DND-41 (cell line): ENCODE results near the gene DHCR7.

Experiments
- ATAC-seq: fragments of 200-7000 bp; cut with Tn5 transposase; 3 replicates; pipeline ENCODE4 v1.9.1; 2021; ENCODE audit warnings: low read depth; ENCODE audit not compliant: insufficient read depth
- DNase-seq: peaks from one replicate; pipeline ENCODE4 v3.0.0-alpha.2; 2020
- H2AFZ ChIP-seq: 2 replicates; pipeline ENCODE4 v1.6.0; 2012; ENCODE audit warnings: low read depth, low read length
- H3K27ac ChIP-seq: 2 replicates; pipeline ENCODE4 v1.5.1; 2012; ENCODE audit warnings: low read length, inconsistent platforms
- H3K27me3 ChIP-seq: fragments of 200-600 bp; sonication (generic); 2 replicates; pipeline ENCODE4 v1.6.0; 2012; ENCODE audit warnings: low read length, mild to moderate bottlenecking, inconsistent platforms; ENCODE audit not compliant: insufficient read depth, poor library complexity
- H3K36me3 ChIP-seq: 2 replicates; pipeline ENCODE4 v1.5.1; 2012; ENCODE audit warnings: low read length, inconsistent platforms; ENCODE audit not compliant: insufficient read depth
- H3K4me1 ChIP-seq: 2 replicates; pipeline ENCODE4 v1.5.1; 2012; ENCODE audit warnings: mild to moderate bottlenecking, low read length; ENCODE audit not compliant: insufficient read depth
- H3K4me2 ChIP-seq: 2 replicates; pipeline ENCODE4 v1.6.0; 2012; ENCODE audit warnings: mild to moderate bottlenecking, moderate library complexity, low read length, inconsistent platforms; ENCODE audit not compliant: insufficient read depth
- H3K4me3 ChIP-seq, 2 experiments: fragments of 200-600 bp in 1 of 2; shearing (Covaris generic) in 1 of 2; 2 replicates each; pipeline ENCODE4 v1.5.1; 2012 to 2016; ENCODE audit warnings: inconsistent platforms in 2 of 2, low read length in 2 of 2, mild to moderate bottlenecking in 2 of 2, low read depth in 1 of 2, moderate library complexity in 1 of 2
- H3K79me2 ChIP-seq: 2 replicates; pipeline ENCODE4 v1.6.0; 2012; ENCODE audit warnings: low read length, inconsistent platforms; ENCODE audit not compliant: insufficient read depth
- H3K9ac ChIP-seq: 2 replicates; pipeline ENCODE4 v1.6.0; 2012; ENCODE audit warnings: low read depth, mild to moderate bottlenecking, inconsistent platforms, low read length, moderate library complexity
- H3K9me3 ChIP-seq: 2 replicates; pipeline ENCODE4 v1.5.1; 2012; ENCODE audit warnings: low read length, moderate library complexity, mild to moderate bottlenecking, inconsistent platforms; ENCODE audit not compliant: insufficient read depth, severe bottlenecking
- H4K20me1 ChIP-seq: 2 replicates; pipeline ENCODE4 v1.6.0; 2012; ENCODE audit warnings: low read length; ENCODE audit not compliant: insufficient read depth
- CTCF ChIP-seq: IDR thresholded peaks from 2 replicates; pipeline ENCODE4 v1.5.1; 2012; ENCODE audit warnings: borderline replicate concordance, low read length, moderate library complexity, mild to moderate bottlenecking; ENCODE audit not compliant: poor library complexity, severe bottlenecking; ENCODE audit errors: extremely low read depth
- EZH2 ChIP-seq: IDR thresholded peaks from 3 replicates; pipeline ENCODE4 v1.6.1; 2012; ENCODE audit warnings: borderline replicate concordance, low read depth, mild to moderate bottlenecking, moderate library complexity, low read length, inconsistent platforms; ENCODE audit not compliant: severe bottlenecking

Gene DHCR7

DNA sequence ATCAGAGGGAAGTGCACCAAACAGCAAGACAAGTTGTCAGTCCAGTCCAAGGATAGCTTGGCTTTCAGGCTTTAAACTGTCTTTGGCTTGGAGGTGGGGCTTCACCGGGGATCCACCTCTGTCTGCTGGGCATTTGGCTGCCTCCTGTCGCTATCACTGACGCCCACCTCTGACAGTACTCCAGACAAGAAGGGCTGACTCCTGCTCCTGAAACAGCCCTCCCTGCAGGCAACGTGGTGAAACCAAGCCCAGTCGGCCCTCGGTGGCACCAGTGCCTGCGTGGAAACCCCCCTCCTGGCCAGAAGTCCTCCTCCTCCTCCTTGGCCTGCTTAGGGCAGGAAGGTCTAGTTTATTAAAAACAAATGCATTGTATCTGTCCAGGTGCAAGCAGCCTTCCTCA, 16.9 kb downstream of the DHCR7 start:
- Histone ChIP-seq H3K9ac (no peak overlapping the region), H3K4me2 (no peak overlapping the region), H3K4me3 (no peak overlapping the region), H3K79me2 (no peaks in the 10 kb centered on the region), H2AFZ (no peak overlapping the region), H3K27ac (no peak overlapping the region), H3K9me3 (no peaks in the 10 kb centered on the region), H3K27me3 (no peaks in the 10 kb centered on the region), H3K36me3 (peaks cover 18% of the 10 kb centered on the region), H3K4me1 (no peaks in the 10 kb centered on the region), H4K20me1 (peaks cover 11% of the 10 kb centered on the region)
- no peak for DNase-seq
- ATAC-seq: no peak
- TF ChIP-seq CTCF: no peak
- TF ChIP-seq EZH2: no peak

GRCh38 chr11:71430166-71430565, 18.0 kb downstream of the DHCR7 start:
- Histone ChIP-seq H3K9me3 (no peaks in the 10 kb centered on the region), H3K36me3 (peaks cover 7% of the 10 kb centered on the region), H4K20me1 (peaks cover 5% of the 10 kb centered on the region), H3K4me1 (no peaks in the 10 kb centered on the region), H3K79me2 (no peaks in the 10 kb centered on the region), H2AFZ (no peak overlapping the region), H3K4me3 (no peak overlapping the region), H3K9ac (no peak overlapping the region), H3K27me3 (no peaks in the 10 kb centered on the region), H3K4me2 (no peak overlapping the region), H3K27ac (no peak overlapping the region)
- ATAC-seq (no peak), DNase-seq (no peak)
- no peak for TF ChIP-seq EZH2
- TF ChIP-seq CTCF: no peak

DNA sequence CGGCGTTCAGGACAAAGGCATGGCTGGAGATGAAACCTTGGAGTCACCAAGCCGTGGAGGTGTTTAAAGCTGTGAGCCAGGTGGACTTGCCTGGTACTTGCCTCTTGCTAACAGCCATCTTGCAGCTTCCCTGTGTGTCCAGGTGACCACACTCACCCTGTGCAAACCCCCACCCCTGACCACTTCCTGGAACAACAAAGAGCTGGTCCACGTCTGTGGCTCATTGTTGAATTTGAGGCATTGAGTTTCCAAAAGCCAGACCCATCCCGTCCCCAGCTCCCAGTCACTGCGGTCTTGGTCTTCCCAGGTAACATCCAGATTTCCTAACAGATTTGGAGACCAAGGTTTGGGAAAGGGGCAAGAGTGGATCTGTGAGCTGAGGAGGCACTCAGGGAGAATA, 18.5 kb downstream of the DHCR7 start:
- ATAC-seq (no peak), DNase-seq (no peak)
- Histone ChIP-seq H2AFZ (no peak overlapping the region), H3K27me3 (no peaks in the 10 kb centered on the region), H3K4me3 (no peak overlapping the region), H3K4me1 (no peaks in the 10 kb centered on the region), H3K27ac (no peak overlapping the region), H3K36me3 (peaks cover 3% of the 10 kb centered on the region; the same call in 1 of the 2 replicates), H3K79me2 (no peaks in the 10 kb centered on the region), H3K9ac (no peak overlapping the region), H4K20me1 (peaks cover 3% of the 10 kb centered on the region; the same call in 1 of the 2 replicates), H3K4me2 (no peak overlapping the region), H3K9me3 (no peaks in the 10 kb centered on the region)
- TF ChIP-seq CTCF: no peak
- TF ChIP-seq EZH2: no peak

DNA sequence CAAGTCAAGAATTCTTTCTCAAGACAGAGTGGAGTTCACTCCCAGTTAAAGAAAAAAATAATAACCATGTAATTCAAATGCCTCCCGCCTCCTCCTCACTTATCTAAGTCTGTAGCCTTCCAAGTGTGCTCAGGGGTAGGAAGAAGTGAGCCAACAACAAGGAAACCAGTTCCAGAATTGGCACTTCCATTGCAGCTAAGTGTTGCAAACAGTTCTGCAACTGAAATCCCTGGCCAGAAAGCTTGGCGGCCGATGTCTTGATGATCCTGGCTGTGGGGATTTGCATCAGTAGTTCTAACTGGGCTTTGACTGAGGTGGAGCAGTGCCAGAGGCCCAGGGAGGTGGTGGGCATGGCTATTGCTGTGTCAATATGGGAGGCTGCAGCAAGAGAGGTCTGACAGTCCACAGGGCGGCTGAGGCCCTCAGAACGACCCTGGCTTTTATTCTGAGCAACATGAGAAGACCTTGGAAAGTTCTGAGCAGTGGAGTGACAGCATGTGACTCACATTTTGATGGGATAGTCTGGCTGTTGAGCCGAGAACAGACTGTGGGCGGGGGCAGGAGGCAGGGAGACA, 19.2 kb downstream of the DHCR7 start:
- no peak overlapping the region for H3K9ac ChIP-seq

More for the DNA sequence above, 19.2 kb downstream of the DHCR7 start:
- Histone ChIP-seq H3K27me3 (no peaks in the 10 kb centered on the region), H2AFZ (no peak overlapping the region), H3K27ac (no peak overlapping the region), H3K4me2 (no peak overlapping the region), H3K9me3 (no peaks in the 10 kb centered on the region), H4K20me1 (peaks cover 3% of the 10 kb centered on the region; the same call in 1 of the 2 replicates), H3K36me3 (no peaks in the 10 kb centered on the region), H3K79me2 (no peaks in the 10 kb centered on the region), H3K4me3 (no peak overlapping the region), H3K4me1 (no peaks in the 10 kb centered on the region)
- no peak for DNase-seq
- TF ChIP-seq EZH2 (no peak), CTCF (no peak)
- ATAC-seq: no peak
